HG03439 (cell line): ENCODE data around the gene HESX1.

Source experiments
- ATAC-seq: cut with Tn5 transposase; IDR thresholded peaks from one replicate; pipeline ENCODE4 v1.9.1; 2021; ENCODE audit warnings: mild to moderate bottlenecking, moderate library complexity; ENCODE audit not compliant: unreplicated experiment

HESX1 gene

DNA sequence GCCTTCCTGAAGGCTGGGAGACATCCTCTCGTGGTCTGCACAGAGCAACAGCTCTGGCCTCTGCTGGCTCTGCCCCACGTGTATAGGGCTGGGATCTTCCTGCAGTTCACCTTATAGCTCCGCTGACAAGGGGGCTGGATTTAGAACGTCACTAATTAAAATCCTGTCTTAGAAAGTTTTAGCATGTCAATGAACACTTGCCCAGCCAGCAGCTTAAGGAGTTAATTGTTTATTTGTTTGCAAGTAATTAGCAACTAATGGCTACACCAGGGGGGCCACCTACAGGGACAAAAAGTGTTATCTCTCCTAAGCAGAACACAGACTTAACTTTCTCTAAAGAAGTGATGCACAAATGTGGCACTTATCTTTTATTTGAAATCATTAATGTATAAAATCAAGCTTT is at the start of gene HESX1:
TSS of gene HESX1 (minus strand) at position 84 of the 403 bp plus-strand sequence. CDS start at position 24, 60 bp downstream.
- no peak for ATAC-seq

DNA sequence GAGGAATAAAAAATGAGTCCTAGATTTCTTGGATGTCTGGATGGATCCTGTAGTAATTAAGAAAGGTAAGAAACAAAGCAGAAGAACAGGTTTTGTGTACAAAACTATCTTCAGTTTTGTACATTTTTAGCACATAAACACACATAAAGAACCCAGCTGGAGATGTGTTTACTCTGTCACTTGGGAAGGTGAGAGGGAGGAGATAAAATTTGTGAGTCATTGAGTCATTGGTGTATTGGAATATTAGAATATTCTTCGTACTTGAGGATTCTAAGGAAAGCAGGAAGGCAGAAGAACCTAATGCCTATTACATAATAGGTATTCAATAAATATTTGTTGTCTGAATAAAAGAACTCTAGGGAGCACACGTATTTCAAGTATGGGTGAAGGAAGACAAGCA is 45.2 kb upstream of the HESX1 start:
- ATAC-seq: no peak

- ATAC-seq: no peak
Measured at GRCh38 chr3:57234613-57235575, 35.1 kb upstream of the HESX1 start.

GRCh38 chr3:57233799-57234198 is 34.0 kb upstream of the HESX1 start:
- ATAC-seq: no peak

DNA sequence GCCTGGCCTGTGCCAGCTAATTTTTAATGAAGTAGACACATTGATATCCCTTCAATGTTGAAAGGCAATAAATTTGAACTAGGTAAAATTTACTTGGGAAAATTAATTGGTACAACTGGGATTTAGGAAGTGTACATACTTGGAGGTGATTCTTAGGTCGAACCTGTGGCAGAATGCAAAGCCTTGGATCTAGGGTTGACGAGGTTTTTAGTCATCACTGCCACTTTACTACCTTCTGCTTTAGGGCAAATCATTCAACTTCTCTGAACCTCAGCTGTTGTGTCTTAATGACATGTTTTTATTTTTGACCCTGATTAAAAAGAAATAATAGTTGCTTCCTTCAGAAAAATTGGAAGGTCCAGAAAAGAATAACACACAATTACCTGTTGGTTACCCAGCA is 30.2 kb upstream of the HESX1 start:
- ATAC-seq: no peak

- peak; percentile 51 for ATAC-seq
Measured at GRCh38 chr3:57227930-57228751, 28.4 kb upstream of the HESX1 start.

DNA sequence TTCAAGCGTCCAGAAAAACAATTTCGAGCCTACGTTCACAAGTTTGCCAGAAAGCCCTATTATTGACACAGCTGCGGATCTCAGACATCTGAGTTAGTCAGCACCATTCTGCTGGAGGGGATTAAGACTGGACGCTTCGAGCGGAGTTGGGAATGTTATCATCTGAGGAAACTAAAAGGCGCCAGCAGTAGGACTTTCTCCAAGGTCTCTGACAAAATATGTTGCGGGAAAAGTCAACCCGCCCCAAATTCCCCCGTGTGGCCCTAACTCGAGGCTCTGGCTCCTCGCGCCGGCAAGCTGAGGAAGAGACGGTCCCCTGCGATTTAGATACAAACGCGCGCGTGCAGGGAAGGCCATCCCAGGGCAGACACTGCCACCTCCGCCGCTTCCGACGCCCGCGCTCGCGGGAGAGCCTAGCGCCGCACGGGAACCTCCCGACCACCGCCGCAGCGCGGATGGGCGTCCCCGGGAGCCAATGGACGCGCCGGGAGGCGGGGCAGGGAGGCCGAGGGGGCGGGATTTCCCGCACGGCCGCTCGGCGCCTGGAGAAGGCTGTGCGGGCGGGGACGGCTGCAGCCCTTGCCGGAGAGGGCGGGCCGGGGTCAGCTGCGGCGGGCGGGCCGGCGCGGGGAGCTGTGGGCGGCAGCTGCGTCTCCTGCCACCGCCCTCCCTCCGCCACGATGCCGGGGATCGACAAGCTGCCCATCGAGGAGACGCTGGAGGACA is 27.6 kb upstream of the HESX1 start, which contains the start of gene APPL1:
TSS of gene APPL1 (plus strand) at position 526 of the 726 bp plus-strand sequence. CDS start at position 681, 155 bp downstream.
- ATAC-seq: peak; percentile 91

DNA sequence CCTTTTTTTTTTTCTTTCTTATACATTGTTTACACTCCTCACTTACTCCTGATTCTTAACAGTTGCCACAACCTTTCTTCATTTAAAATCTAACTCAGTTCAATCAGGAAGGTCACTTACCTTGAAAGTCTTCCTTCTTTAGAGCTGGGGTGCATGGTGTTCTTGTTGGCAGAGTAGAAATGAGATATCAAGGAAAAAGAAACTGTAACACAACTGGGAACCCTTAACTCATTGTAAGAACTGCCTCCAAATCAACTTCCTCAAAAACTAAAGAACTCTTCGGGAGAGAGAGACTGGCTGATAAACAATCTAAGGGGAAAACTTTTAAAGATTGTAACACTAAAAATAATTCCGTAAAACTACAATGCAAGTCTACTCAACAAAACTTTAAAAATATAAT is 26.4 kb upstream of the HESX1 start:
- no peak for ATAC-seq

GRCh38 chr3:57224856-57225255 is 25.1 kb upstream of the HESX1 start:
- ATAC-seq: no peak

DNA sequence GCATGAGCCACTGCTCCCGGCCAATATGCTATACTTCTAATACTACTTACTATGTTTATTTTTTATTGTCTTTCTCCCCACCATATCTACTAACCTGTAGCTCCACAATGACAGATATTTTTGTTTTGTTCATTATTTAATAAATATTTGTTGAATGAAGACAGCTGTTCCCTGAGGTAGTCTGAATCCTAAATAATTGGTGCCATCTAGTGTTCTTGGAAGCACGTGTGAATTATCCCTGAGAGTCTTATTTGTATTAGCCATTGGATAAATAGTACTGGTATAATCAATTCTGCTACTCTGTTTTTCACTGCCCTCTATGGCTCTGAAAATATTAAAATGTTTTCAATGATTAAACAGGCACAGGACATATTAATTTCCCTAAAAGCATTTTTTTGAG is 22.1 kb upstream of the HESX1 start:
- no peak for ATAC-seq

DNA sequence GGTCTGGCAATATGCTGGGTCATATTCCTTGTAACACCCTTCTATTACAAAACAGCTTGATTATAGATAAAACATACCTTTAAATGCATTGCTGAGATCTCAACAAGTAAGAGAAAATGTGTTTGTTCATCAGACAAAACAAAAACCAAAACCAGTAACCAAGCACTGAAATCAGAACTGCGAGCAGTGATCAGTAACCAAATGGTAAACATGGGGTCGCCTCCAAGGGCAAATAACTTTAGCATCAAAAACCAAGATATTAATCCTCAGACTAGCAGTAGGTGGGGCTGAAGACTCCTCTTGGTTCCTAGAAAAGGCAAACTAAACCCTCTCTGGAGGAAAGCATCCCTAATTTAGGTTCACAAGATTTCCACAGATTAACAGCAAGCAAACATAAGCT is 6.6 kb upstream of the HESX1 start:
- ATAC-seq: no peak

DNA sequence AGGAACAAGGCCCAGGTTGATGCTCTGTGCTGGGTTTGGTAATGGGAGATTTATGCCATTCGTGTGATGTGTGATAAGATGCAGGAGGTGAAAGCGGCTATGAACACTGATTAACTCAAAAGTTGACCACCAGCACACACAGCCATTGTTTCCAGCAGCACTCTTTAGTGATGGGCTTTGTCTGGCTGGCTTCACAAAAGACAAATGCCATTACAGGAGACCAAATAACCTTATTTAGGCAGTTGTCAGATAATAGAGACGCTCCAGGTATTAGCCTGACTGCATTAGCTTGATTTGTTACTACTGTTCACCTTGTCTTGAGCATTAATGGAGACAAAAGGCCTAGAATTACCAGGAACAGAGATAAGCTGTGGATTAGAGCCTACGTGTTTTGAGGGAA is 5.1 kb downstream of the HESX1 start:
- ATAC-seq: no peak

GRCh38 chr3:57192028-57192427 is 7.8 kb downstream of the HESX1 start:
- no peak for ATAC-seq

- no peak for ATAC-seq
Measured at GRCh38 chr3:57184526-57184925, 15.3 kb downstream of the HESX1 start.

GRCh38 chr3:57179580-57180410 is 20.0 kb downstream of the HESX1 start:
- no peak for ATAC-seq

DNA sequence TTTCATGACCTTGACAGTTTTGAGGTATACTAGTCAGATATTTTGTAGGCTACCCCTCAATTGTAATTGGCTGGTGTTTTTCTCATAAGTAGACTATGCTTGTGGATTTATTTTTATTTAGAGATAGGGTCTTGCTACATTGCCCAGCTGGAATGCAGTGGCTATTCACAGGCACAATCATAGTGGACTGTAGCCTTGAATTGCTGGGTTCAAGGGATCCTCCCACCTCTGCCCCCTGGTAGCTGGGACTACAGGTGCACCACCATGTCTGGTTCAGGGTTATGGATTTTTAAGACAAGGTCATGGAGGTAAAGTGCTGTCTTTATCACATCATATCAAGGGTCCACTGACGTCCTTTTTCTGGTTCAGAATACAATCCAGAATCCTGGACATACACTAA is 23.7 kb downstream of the HESX1 start:
- no peak for ATAC-seq

DNA sequence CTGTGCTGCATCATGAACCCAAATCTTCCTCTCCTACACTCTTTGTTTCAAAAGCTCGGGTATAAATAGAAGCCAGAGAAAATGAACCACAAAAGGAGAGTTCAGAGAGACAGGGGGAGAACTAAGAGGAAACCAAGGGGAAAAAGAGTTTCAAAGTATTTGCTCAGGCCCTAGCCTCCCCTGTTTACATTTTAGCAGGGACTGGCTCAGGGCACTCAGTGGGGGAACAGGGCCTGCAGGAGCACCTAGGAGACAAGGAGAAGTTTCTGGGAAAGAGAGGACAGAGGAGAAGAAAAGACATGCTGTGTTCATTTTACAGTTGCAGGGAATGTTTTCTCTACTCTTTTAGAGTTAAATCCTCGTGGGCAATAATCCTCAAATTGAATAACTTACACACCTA is 26.1 kb downstream of the HESX1 start:
- no peak for ATAC-seq

GRCh38 chr3:57170946-57171345 is 28.8 kb downstream of the HESX1 start:
- ATAC-seq: no peak

GRCh38 chr3:57169872-57170623 is 29.7 kb downstream of the HESX1 start:
- no peak for ATAC-seq
